ENCODE measurements around the gene P2RY6. TPM values are rescaled to one million over a fixed set of nuclear protein-coding genes. Genes with fewer than 3 reads are reported as not detected.
A peak's percentile ranks its signal among the peaks of the same experiment; 100 is the strongest.

P2RY6 gene
- total RNA-seq, 4 donors from 2014 or later: 0.38 to 0.89 (median 0.38) TPM; not detected in 1

GRCh38 chr11:73239111-73239521, 33.0 kb upstream of the P2RY6 start:
- 91% methylated on average over 5 of the region's 6 CpGs for WGBS
- Histone ChIP-seq H3K9me3 (no peaks in the 10 kb centered on the region), H3K4me1 (peaks cover 22% of the 10 kb centered on the region), H3K27ac (no peak overlapping the region), H3K4me3 (no peak overlapping the region), H3K36me3 (peaks cover 8% of the 10 kb centered on the region), H3K27me3 (no peaks in the 10 kb centered on the region)
- peak in 1 of 2 donors; percentile 42 for DNase-seq (ENCODE audit: low spot score in 2 of 2)
- TF ChIP-seq POLR2AphosphoS5 (IDR thresholded peaks at IDR 0.05): no peak
- no peak for TF ChIP-seq CTCF (IDR thresholded peaks at IDR 0.05)
- TF ChIP-seq EP300 (IDR thresholded peaks at IDR 0.05): no peak
- TF ChIP-seq POLR2A (IDR thresholded peaks at IDR 0.05): no peak

- no peak for TF ChIP-seq POLR2A (IDR thresholded peaks at IDR 0.05)
- Histone ChIP-seq H3K9me3 (no peaks in the 10 kb centered on the region), H3K4me1 (peaks cover 22% of the 10 kb centered on the region), H3K27me3 (no peaks in the 10 kb centered on the region), H3K27ac (no peak overlapping the region), H3K4me3 (no peak overlapping the region), H3K36me3 (peaks cover 4% of the 10 kb centered on the region)
- DNase-seq (ENCODE audit: low spot score in 2 of 2): no peak
- WGBS: 73% methylated on average over 4 of the region's 7 CpGs
Measured at GRCh38 chr11:73239571-73240189, 32.5 kb upstream of the P2RY6 start.

- DNase-seq (ENCODE audit: low spot score in 2 of 2): peak in 1 of 2 donors; percentile 59
- Histone ChIP-seq H3K9me3 (no peaks in the 10 kb centered on the region), H3K27ac (no peak overlapping the region), H3K36me3 (no peaks in the 10 kb centered on the region), H3K4me1 (peaks cover 22% of the 10 kb centered on the region), H3K4me3 (no peak overlapping the region), H3K27me3 (no peaks in the 10 kb centered on the region)
- TF ChIP-seq POLR2AphosphoS5 (IDR thresholded peaks at IDR 0.05): no peak
- TF ChIP-seq EP300 (IDR thresholded peaks at IDR 0.05): no peak
- TF ChIP-seq CTCF (IDR thresholded peaks at IDR 0.05): no peak
- no peak for TF ChIP-seq POLR2A (IDR thresholded peaks at IDR 0.05)
- 39% methylated on average over 3 of the region's 4 CpGs for WGBS
Measured at GRCh38 chr11:73240190-73240781, 31.9 kb upstream of the P2RY6 start.

- Histone ChIP-seq H3K27me3 (no peaks in the 10 kb centered on the region), H3K4me3 (no peak overlapping the region), H3K4me1 (peaks cover 22% of the 10 kb centered on the region), H3K36me3 (no peaks in the 10 kb centered on the region), H3K27ac (no peak overlapping the region), H3K9me3 (no peaks in the 10 kb centered on the region)
- no peak for DNase-seq (ENCODE audit: low spot score in 2 of 2)
- 90% methylated on average over 4 of the region's 4 CpGs for WGBS
- TF ChIP-seq POLR2A (IDR thresholded peaks at IDR 0.05): no peak
- no peak for TF ChIP-seq EP300 (IDR thresholded peaks at IDR 0.05)
Measured at GRCh38 chr11:73241300-73241699, 30.8 kb upstream of the P2RY6 start.

GRCh38 chr11:73242251-73243092, 29.7 kb upstream of the P2RY6 start:
- Histone ChIP-seq H3K9me3 (no peaks in the 10 kb centered on the region), H3K27me3 (no peaks in the 10 kb centered on the region), H3K4me3 (peak overlapping the region; percentile 18), H3K4me1 (peaks cover 22% of the 10 kb centered on the region), H3K27ac (no peak overlapping the region), H3K36me3 (no peaks in the 10 kb centered on the region)
- TF ChIP-seq CTCF (IDR thresholded peaks at IDR 0.05): peak; percentile 50 to 83
- no peak for TF ChIP-seq EP300 (IDR thresholded peaks at IDR 0.05)
- peak in 1 of 2 donors; percentile 74 for DNase-seq (ENCODE audit: low spot score in 2 of 2)
- 30% methylated on average over 12 of the region's 12 CpGs for WGBS

GRCh38 chr11:73243093-73243485, 29.0 kb upstream of the P2RY6 start:
- TF ChIP-seq POLR2A (IDR thresholded peaks at IDR 0.05) (no peak), EP300 (IDR thresholded peaks at IDR 0.05) (no peak), CTCF (IDR thresholded peaks at IDR 0.05) (no peak), POLR2AphosphoS5 (IDR thresholded peaks at IDR 0.05) (no peak)
- H3K36me3 ChIP-seq: no peaks in the 10 kb centered on the region
- WGBS: 74% methylated on average over 7 of the region's 8 CpGs
- no peaks in the 10 kb centered on the region for H3K27me3 ChIP-seq
- no peaks in the 10 kb centered on the region for H3K9me3 ChIP-seq
- H3K4me3 ChIP-seq: no peak overlapping the region
- H3K4me1 ChIP-seq: peaks cover 22% of the 10 kb centered on the region
- H3K27ac ChIP-seq: no peak overlapping the region
- peak in 1 of 2 donors; percentile 48 for DNase-seq (ENCODE audit: low spot score in 2 of 2)

All from suprapubic skin (tissue), 4 donors.